HepG2 (cell line): Measurements from ENCODE around the gene TBL2. TPM values are rescaled to one million over a fixed set of nuclear protein-coding genes. Genes with fewer than 3 reads are reported as not detected.

Experiments
- DMAP1 ChIP-seq: IDR thresholded peaks from 2 replicates; pipeline ENCODE4 v1.6.1; 2016
- HOXA3 ChIP-seq: sonication (generic); formaldehyde crosslinking; IDR thresholded peaks from 2 replicates; pipeline ENCODE4 v1.5.0; 2020; ENCODE audit warnings: missing genetic modification reagents
- MTA3 ChIP-seq: sonication (generic); formaldehyde crosslinking; IDR thresholded peaks from 2 replicates; pipeline ENCODE4 v1.4.0; 2020; ENCODE audit warnings: missing genetic modification reagents
- NFYB ChIP-seq: sonication (generic); formaldehyde crosslinking; IDR thresholded peaks from 2 replicates; pipeline ENCODE4 v1.4.0; 2020; ENCODE audit warnings: missing genetic modification reagents
- NR2C2 ChIP-seq: sonication (generic); formaldehyde crosslinking; IDR thresholded peaks from 2 replicates; pipeline ENCODE4 v1.4.0; 2020; ENCODE audit warnings: missing genetic modification reagents, mild to moderate bottlenecking, moderate library complexity, borderline replicate concordance
- RXRA ChIP-seq: sonication (generic); formaldehyde crosslinking; IDR thresholded peaks from 2 replicates; pipeline ENCODE4 v1.5.1; 2020; ENCODE audit warnings: missing genetic modification reagents
- SAFB2 ChIP-seq: sonication (generic); formaldehyde crosslinking; IDR thresholded peaks from 2 replicates; pipeline ENCODE4 v1.5.1; 2020; ENCODE audit warnings: missing genetic modification reagents, low read depth, mild to moderate bottlenecking, borderline replicate concordance
- SMAD1 ChIP-seq: sonication (generic); formaldehyde crosslinking; IDR thresholded peaks from 2 replicates; pipeline ENCODE4 v1.4.0; 2020; ENCODE audit warnings: missing genetic modification reagents, low read depth, mild to moderate bottlenecking, borderline replicate concordance
- ZNF101 ChIP-seq: sonication (generic); formaldehyde crosslinking; IDR thresholded peaks from 2 replicates; pipeline ENCODE4 v1.4.0; 2020; ENCODE audit warnings: mild to moderate bottlenecking, low read depth, missing genetic modification reagents, borderline replicate concordance
- ZNF446 ChIP-seq: sonication (generic); formaldehyde crosslinking; IDR thresholded peaks from 2 replicates; pipeline ENCODE4 v1.5.0; 2020; ENCODE audit warnings: mild to moderate bottlenecking, missing genetic modification reagents
- ZNF530 ChIP-seq: sonication (generic); formaldehyde crosslinking; IDR thresholded peaks from 2 replicates; pipeline ENCODE4 v1.5.0; 2020; ENCODE audit warnings: low read depth, mild to moderate bottlenecking, missing genetic modification reagents
- ZNF547 ChIP-seq: sonication (generic); formaldehyde crosslinking; IDR thresholded peaks from 2 replicates; pipeline ENCODE4 v1.5.1; 2020; ENCODE audit warnings: mild to moderate bottlenecking, missing genetic modification reagents
- ZNF670 ChIP-seq: sonication (generic); formaldehyde crosslinking; IDR thresholded peaks from 2 replicates; pipeline ENCODE4 v1.8.0; 2022; ENCODE audit warnings: mild to moderate bottlenecking, missing genetic modification reagents, borderline replicate concordance
- ZNF674 ChIP-seq: sonication (generic); formaldehyde crosslinking; IDR thresholded peaks from 2 replicates; pipeline ENCODE4 v1.5.0; 2020; ENCODE audit warnings: low read depth, mild to moderate bottlenecking, missing genetic modification reagents
- ZSCAN20 ChIP-seq: sonication (generic); formaldehyde crosslinking; IDR thresholded peaks from 2 replicates; pipeline ENCODE4 v1.4.0; 2020; ENCODE audit warnings: missing genetic modification reagents, mild to moderate bottlenecking, borderline replicate concordance
- ZSCAN31 ChIP-seq: sonication (generic); formaldehyde crosslinking; IDR thresholded peaks from 2 replicates; pipeline ENCODE4 v1.5.0; 2020; ENCODE audit warnings: low read depth, mild to moderate bottlenecking, missing genetic modification reagents
- polyA plus RNA-seq, 8 experiments: library from polyadenylated mRNA; depleted of rRNA in 3 of 8; stranded (reverse) in 7 of 8; unstranded in 1 of 8; fragments of >200 nt; fragmentation: Illumina TruSeq in 4 of 8; extraction: Trizol in 4 of 8; gene quantifications; 2 replicates each; pipeline versions ENCODE4 v1.2.1 to v1.2.3, GENCODE V29; 2011 to 2016; ENCODE audit warnings: low read depth in 4 of 8, missing spikeins in 1 of 8, mixed read lengths in 1 of 8; ENCODE audit not compliant: insufficient read depth in 1 of 8
- total RNA-seq, 5 experiments: library from RNA; depleted of rRNA; stranded (reverse); fragments of >200 nt; fragmentation: Illumina TruSeq; extraction: Trizol; gene quantifications; 2 replicates each; pipeline ENCODE4 v1.2.3, GENCODE V29; 2016; ENCODE audit warnings: low read depth in 1 of 5
- TF ChIP-seq, protein P1 (sequence below): IDR thresholded peaks from 2 replicates; pipeline ENCODE4 v1.6.1; 2018; ENCODE audit warnings: missing genetic modification reagents, mild to moderate bottlenecking, missing compliant biosample characterization
- TF ChIP-seq, protein P2 (sequence below): sonication (generic); formaldehyde crosslinking; IDR thresholded peaks from 2 replicates; pipeline ENCODE4 v1.5.1; 2020; ENCODE audit warnings: missing genetic modification reagents, mild to moderate bottlenecking, borderline replicate concordance
- TF ChIP-seq, protein P3 (sequence below): sonication (generic); formaldehyde crosslinking; conservative IDR thresholded peaks from 2 replicates; pipeline ENCODE4 v1.4.0; 2020; ENCODE audit warnings: mild to moderate bottlenecking, missing genetic modification reagents, moderate library complexity
- TF ChIP-seq, protein P4 (sequence below): sonication (generic); formaldehyde crosslinking; IDR thresholded peaks from 2 replicates; pipeline ENCODE4 v1.4.0; 2020; ENCODE audit warnings: missing genetic modification reagents
- TF ChIP-seq, protein P5 (sequence below): sonication (generic); formaldehyde crosslinking; IDR thresholded peaks from 2 replicates; pipeline ENCODE4 v1.4.0; 2020; ENCODE audit warnings: mild to moderate bottlenecking, missing genetic modification reagents

The TBL2 gene
- total and polyA plus RNA-seq, 2 of the 13 experiments (the other 11 are each of a cell fraction or from before 2014, with no cell fraction given): 43.4 to 47.2 TPM

DNA sequence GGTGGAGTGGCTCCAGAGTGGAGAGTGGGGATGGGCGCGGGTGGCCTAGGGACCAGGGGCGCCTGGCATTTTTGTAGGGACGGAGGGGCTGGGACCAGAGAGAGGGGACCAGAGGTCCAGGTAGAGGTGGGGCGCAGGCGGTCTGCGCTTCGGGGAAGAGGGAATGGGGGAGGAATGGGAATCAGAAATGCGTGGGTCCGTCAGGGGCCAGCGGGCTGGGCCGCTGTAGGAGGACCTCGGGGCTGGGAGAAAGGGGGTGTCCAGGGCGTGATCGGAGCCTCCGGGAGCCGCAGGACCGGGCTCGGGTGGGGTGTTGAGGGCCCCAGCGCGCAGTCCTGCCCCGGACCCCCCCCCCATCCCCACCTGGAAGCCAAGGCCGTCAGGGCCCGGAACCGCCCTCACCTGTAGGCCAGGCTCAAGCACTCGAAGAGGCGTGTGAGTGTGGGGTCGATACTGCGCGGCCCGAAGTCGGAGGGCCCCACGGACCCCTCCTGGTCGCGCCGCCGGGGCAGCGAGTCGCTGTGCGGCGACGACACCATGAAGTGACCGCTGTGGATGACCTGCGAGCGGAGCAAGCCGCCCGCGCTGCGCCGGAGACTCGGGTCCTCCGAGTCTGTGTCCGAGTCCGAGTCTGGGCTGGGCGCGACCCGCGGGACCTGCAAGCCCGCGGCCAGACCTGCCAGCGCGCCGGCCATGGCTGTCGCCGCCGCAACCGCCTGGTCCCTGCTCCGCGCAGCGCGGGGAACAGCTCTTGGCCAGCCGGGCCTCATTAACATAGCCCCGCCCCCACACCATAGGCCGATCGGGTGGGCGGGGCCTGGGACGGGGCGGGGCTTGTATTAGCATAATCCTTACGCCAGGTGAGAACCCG, 45.7 kb upstream of the TBL2 start, which contains the start of gene MLXIPL (continued):
- TF ChIP-seq ZNF670: no peak; the same call in 1 of the 2 replicates
- 0 out of 2 replicates have a peak, but pooled peaks have one; percentile 49 for TF ChIP-seq ZNF674 (CRISPR knock-in tag)
- TF ChIP-seq ZNF547 (CRISPR knock-in tag): 0 out of 2 replicates have a peak, but pooled peaks have one; percentile 50
- TF ChIP-seq HOXA3: peak; percentile 42
- TF ChIP-seq RXRA (CRISPR knock-in tag): no peak
- no peak; the same call in 1 of the 2 replicates for TF ChIP-seq ZNF101
- no peak for TF ChIP-seq ZNF446 (CRISPR knock-in tag)
- TF ChIP-seq, protein P1, sequence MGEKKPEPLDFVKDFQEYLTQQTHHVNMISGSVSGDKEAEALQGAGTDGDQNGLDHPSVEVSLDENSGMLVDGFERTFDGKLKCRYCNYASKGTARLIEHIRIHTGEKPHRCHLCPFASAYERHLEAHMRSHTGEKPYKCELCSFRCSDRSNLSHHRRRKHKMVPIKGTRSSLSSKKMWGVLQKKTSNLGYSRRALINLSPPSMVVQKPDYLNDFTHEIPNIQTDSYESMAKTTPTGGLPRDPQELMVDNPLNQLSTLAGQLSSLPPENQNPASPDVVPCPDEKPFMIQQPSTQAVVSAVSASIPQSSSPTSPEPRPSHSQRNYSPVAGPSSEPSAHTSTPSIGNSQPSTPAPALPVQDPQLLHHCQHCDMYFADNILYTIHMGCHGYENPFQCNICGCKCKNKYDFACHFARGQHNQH (CRISPR knock-in tag): no peak
- no peak for TF ChIP-seq MTA3 (CRISPR knock-in tag)
- TF ChIP-seq SAFB2 (CRISPR knock-in tag): peak; percentile 95
- TF ChIP-seq ZSCAN20 (CRISPR knock-in tag): peak; percentile 79; the same call in 1 of the 2 replicates
- TF ChIP-seq ZSCAN31 (CRISPR knock-in tag): no peak
- TF ChIP-seq, protein P2, sequence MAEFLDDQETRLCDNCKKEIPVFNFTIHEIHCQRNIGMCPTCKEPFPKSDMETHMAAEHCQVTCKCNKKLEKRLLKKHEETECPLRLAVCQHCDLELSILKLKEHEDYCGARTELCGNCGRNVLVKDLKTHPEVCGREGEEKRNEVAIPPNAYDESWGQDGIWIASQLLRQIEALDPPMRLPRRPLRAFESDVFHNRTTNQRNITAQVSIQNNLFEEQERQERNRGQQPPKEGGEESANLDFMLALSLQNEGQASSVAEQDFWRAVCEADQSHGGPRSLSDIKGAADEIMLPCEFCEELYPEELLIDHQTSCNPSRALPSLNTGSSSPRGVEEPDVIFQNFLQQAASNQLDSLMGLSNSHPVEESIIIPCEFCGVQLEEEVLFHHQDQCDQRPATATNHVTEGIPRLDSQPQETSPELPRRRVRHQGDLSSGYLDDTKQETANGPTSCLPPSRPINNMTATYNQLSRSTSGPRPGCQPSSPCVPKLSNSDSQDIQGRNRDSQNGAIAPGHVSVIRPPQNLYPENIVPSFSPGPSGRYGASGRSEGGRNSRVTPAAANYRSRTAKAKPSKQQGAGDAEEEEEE (CRISPR knock-in tag): no peak
- TF ChIP-seq NR2C2 (CRISPR knock-in tag): no peak
- TF ChIP-seq, protein P3, sequence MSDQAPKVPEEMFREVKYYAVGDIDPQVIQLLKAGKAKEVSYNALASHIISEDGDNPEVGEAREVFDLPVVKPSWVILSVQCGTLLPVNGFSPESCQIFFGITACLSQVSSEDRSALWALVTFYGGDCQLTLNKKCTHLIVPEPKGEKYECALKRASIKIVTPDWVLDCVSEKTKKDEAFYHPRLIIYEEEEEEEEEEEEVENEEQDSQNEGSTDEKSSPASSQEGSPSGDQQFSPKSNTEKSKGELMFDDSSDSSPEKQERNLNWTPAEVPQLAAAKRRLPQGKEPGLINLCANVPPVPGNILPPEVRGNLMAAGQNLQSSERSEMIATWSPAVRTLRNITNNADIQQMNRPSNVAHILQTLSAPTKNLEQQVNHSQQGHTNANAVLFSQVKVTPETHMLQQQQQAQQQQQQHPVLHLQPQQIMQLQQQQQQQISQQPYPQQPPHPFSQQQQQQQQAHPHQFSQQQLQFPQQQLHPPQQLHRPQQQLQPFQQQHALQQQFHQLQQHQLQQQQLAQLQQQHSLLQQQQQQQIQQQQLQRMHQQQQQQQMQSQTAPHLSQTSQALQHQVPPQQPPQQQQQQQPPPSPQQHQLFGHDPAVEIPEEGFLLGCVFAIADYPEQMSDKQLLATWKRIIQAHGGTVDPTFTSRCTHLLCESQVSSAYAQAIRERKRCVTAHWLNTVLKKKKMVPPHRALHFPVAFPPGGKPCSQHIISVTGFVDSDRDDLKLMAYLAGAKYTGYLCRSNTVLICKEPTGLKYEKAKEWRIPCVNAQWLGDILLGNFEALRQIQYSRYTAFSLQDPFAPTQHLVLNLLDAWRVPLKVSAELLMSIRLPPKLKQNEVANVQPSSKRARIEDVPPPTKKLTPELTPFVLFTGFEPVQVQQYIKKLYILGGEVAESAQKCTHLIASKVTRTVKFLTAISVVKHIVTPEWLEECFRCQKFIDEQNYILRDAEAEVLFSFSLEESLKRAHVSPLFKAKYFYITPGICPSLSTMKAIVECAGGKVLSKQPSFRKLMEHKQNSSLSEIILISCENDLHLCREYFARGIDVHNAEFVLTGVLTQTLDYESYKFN: no peak; the same call in 1 of the 2 replicates
- TF ChIP-seq SMAD1 (CRISPR knock-in tag): no peak
- no peak for TF ChIP-seq ZNF530 (CRISPR knock-in tag)
- TF ChIP-seq NFYB (CRISPR knock-in tag): no peak
- TF ChIP-seq, protein P4, sequence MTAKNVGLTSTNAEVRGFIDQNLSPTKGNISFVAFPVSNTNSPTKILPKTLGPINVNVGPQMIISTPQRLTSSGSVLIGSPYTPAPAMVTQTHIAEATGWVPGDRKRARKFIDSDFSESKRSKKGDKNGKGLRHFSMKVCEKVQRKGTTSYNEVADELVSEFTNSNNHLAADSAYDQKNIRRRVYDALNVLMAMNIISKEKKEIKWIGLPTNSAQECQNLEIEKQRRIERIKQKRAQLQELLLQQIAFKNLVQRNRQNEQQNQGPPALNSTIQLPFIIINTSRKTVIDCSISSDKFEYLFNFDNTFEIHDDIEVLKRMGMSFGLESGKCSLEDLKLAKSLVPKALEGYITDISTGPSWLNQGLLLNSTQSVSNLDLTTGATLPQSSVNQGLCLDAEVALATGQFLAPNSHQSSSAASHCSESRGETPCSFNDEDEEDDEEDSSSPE (CRISPR knock-in tag): peak; percentile 73
- TF ChIP-seq, protein P5, sequence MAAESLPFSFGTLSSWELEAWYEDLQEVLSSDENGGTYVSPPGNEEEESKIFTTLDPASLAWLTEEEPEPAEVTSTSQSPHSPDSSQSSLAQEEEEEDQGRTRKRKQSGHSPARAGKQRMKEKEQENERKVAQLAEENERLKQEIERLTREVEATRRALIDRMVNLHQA (CRISPR knock-in tag): no peak
- TF ChIP-seq DMAP1 (CRISPR knock-in tag): no peak
